Activated CD4-positive, alpha-beta T cell treated with anti-CD3 and anti-CD28 coated beads, Interleukin-2, amount 50 U/mL, for 16 hours (primary cell): ENCODE results near the gene DNAJB1.
"Not testable (repeated sequence)": the region's sequence is repeated elsewhere in the genome, so short reads cannot be mapped to it uniquely, and the experiment has no call there.

Experiments used
- DNase-seq: peaks from one replicate; pipeline ENCODE4 v3.0.0-alpha.2; 2020

Gene DNAJB1

DNA sequence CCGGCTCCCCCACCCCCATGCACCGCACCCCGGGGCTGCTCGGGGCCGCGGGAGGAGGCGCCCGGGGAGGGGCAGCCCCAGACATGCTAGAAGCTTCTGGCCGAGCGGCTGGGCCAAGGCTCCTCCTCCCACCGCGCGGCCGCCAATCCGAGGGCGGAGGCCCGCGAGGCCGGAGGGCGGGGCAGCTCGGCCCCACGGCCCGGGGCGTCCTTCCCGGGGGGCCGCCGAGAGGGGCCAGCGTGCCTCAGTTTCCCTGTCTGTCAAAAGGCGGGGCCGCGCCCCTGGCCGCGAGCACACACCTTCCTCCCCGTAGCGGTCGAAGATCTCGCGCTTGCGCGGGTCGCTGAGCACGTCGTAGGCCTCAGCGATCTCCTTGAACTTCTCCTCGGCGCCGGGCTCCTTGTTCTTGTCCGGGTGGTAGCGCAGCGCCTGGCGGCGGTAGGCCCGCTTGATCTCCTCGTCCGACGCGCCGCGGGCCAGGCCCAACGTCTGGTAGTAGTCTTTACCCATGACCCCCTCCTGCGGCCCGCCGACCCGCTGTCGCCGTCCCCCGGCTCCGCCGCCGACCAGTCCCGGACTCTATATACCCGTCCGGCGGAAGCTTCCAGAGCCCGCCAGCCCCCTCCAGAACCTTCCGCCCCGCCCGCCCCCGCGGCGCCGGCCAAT lies at the start of gene DNAJB1:
Gene DNAJB1, minus strand, starts transcription at position 558 of the 666 bp plus-strand sequence. Its CDS starts 48 bp downstream, at position 510.
- DNase-seq: peak; percentile 78

DNA sequence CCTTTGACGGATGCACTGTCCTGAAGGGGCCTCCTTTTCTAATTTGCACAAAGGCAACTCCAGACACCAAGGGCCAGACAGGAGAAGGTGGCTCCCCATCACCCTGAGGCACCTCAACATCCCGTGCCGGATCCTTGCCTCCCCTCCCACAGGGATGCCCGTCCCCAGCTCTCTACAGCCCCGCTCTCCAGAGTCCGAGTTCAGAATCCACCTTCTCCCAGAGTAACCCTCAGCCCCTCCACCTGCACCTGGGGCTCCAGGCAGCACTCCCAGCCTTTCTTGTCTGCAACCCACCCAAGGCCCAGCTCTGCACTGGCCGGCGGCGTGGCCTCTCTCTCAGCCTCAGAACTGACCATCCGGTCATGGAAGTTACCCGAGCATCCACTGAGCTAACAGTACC lies 48.9 kb upstream of the DNAJB1 start:
- DNase-seq: no peak

DNA sequence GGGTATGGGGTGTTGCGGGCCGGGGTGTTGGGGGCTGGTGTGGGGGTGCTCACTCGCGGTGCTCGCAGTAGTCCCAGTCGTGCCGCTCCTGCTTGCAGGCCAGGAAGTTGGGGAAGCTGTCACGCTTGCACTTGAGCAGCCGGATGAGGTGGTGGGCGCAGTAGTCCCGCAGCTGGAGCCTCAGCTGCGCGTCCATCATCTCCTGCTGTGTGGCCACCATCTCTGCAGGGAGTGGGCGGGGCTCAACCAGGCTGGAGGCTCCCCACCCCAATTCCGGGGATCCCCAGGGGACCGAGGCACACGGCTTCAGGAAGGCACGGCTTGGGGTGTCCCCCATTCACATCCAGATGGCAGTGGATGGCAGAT lies 48.5 kb upstream of the DNAJB1 start:
- no peak for DNase-seq

GRCh38 chr19:14565765-14566711 lies 47.8 kb upstream of the DNAJB1 start:
- DNase-seq: no peak

- DNase-seq: no peak
These were observed 47.1 kb upstream of the DNAJB1 start for GRCh38 chr19:14565298-14565679.

DNA sequence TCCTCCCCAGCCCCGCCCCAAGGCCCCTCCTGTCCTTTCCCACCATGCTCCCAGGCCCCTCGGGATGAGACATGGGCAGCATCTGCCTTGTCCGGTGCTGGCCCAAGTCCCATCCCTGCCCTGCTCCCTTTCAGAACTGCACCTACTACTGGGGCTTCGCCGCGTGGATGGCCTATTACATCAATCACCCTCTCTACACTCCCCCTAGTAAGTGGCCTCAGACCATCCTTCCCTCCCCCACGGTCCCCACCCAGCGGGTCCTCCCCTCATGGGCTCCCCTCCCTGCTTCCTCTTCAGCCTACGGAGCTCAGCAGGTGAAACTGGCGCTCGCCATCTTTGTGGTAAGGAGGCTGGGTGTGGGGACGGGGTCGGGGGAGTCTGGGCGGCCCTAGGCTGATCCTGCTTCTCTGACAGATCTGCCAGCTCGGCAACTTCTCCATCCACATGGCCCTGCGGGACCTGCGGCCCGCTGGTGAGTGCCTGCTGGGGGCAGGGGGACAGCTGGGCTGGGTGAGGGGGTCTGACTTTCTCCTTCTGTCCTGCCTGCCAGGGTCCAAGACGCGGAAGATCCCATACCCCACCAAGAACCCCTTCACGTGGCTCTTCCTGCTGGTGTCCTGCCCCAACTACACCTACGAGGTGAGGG lies 46.6 kb upstream of the DNAJB1 start:
- DNase-seq: not testable (repeated sequence)

GRCh38 chr19:14563989-14564651 lies 45.9 kb upstream of the DNAJB1 start:
- peak; percentile 72 for DNase-seq

- no peak for DNase-seq
These were observed 45.4 kb upstream of the DNAJB1 start for GRCh38 chr19:14563590-14563926.

DNA sequence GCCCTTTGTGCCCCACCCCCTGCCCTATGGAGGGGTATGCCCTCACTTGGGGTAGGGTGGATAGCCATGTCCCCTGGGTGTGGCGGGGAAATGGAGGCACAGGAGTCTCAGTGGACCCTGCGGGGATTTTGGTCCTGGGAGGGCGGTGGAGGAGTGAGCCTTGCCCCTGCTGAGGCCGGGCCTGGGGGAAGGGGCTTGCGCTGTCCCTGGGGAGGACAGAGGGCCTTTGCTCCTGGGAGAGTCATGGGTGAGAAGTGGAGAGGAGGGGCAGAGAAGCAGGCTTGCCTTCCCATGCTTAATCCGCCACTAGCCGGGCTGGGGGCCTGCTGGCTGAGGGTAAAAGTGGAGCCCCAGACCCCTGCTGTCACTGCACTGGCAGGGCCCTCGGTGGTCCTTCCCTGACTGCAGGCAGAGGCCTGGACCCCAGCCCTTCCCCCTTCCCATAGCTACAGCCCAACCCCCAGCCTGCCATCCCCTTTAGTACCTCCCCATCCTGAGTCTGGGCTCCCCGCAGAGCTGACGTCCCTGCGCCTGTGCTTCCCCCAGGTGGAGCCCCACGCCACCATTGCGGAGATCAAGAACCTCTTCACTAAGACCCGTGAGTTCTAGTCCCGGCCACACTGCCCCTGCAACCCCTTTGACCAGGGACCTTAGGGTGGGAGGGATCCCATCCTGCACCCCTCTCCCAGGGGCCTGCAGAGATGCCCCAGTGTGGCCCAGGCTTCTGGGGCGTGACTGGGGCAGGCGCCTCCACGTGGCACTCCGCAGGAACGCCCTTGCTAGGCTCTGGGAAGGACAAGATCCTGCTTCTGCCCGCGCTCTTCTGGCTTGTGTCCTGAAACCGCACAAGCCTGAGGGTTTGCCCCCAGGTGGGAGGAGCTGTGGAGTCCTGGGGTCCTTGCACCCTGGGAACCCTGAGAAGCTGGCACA lies 44.7 kb upstream of the DNAJB1 start:
- no peak for DNase-seq

DNA sequence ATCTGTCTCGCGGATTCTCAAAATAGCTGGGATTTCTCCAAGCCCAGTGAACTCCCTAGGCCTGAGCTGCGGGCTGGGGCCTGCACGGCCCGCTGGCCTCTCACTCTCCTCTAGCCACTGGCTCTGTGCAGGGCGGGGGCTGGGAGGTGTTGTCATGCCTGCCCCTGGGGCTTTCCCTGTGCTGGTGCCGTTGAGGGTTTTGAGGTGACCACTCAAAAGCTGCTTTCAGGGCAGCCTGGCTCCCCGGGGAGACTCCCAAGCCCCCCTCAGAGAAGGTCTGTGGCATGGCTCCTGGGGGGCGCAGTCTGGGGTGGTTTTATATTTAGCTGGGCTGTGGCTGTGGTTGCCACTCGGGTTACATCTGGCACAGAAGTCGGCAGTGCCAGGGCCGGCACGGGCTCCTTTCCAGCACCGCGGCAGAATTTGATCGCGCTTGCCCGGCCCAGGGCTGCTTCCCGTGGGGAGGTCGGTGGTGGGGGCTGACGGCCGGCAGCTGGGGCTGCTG lies 43.7 kb upstream of the DNAJB1 start:
- DNase-seq: no peak

DNA sequence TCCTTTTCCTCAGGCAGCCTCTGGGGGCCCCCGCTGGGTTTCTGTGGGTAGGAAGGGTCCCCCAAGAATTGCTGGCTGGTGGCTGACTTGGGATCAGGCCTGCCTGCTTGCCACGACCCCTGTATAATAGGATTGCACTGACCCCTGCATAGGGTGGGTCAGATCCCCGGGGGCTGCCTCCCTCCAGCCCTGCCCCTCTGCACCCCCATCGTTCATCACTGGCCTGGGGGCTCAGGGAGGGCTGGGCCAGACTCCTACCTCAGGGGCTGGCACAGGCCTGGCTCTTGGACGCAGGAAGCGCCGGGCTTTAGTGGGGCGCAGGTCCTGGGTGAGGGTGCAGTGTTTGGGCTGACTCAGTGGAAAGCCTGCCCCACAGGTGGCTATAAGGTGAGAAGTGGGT lies 43.1 kb upstream of the DNAJB1 start:
- DNase-seq: no peak

DNA sequence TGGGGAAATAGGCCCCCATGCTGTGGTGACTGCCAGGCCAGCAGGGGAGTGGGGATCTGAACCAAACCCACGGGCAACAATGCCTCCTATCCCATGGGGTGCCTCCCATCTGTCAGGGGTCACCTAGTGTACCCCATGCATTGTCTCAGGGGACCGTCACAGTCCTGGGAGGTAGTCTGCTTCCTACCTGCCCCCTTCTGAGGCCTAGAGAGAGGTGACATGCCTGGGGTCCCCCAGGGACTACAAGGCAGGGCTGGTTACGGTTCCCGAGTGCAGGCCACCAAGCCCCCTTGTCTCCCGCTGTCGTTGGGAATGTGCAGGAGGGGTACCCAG lies 42.5 kb upstream of the DNAJB1 start:
- DNase-seq: no peak

DNA sequence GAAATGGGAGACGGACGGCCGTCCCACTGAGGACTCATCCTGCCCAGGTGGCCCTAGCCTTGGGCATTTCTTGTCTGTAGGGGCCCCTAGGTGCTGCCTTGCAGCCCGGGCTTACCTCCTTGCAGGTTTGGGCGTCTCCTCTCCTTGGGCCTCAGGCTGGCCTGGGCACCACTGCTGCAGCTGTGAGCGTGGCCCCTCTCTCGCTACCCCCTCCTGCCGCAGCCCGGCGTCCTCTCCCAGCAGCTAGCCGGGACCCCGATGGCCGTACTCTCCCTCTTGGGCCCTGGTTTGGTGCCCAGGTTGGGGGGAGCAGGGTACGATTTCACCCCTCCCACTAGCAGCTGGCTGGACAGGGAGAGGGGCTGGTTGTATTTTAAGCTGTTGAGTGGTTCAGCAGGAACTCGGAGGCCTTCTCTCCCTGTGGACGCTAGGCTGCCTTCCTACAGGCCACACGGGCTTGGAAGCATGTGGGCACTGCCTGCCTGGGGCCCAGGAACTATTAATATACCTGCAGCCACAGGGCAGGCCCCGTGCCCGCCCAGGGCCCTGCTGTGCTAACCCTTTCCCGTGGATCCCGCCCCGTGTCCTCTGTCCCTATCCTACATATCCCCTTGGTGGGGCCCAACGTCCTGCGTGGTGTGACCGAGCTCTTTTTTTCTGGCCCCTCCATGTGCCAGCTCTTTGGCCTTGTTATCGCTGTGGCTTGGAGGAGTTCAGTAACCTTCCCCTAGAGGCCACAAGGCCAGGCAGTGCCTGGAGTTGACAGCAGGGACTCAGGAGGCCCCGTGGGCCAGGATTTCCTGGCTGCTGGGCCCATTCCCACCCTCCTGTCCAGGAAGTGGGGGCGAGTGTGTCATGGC lies 41.9 kb upstream of the DNAJB1 start:
- no peak for DNase-seq

GRCh38 chr19:14558370-14559066 lies 40.3 kb upstream of the DNAJB1 start:
- DNase-seq: no peak

DNA sequence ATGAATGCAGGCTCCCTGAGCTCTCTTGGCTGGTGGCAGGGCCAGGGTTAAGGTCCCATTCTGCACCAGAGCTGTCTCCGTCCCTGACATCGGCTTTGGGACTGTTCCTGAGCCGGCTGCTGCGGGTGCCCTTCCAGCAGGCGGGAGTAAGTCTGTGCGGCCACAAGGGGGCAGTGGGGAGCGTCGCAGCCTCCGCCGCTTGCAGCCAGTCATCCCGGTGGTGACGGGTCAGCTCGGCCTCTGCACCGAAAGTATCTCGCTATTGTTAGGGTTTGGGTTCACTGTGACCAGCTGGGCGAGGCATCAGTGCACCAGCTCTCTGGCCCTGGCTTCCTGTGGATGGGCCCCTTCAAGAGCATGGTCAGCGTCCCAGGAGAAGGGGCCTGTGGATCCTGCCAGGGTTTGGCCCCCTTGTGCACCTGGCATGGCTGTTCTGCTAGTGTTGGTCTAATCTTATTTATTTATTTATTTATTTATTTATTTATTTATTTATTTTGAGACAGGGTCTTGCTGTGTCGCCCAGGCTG lies 38.5 kb upstream of the DNAJB1 start:
- DNase-seq: peak; percentile 85

- DNase-seq: no peak
These were observed 37.9 kb upstream of the DNAJB1 start for GRCh38 chr19:14555918-14556661.

GRCh38 chr19:14554382-14554812 lies 36.2 kb upstream of the DNAJB1 start:
- DNase-seq: no peak

DNA sequence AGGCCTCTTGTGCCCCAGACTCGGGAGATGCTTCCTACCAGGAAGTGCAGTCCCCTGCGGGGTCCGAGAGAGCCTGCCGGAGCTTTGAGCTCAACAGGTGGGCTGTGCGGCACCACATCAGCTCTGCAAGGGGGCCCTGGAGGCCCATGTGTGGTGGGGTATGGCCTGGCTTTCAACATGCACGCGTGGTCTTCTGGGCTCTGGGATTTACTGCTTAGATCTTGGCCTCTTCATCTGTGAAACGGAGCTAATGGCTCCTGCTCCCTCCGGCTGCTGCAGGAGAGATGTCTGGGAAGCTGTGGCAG lies 35.7 kb upstream of the DNAJB1 start:
- DNase-seq: no peak
